HCT116 (cell line): ENCODE measurements around the gene ST7.

Experiments
- ATF3 ChIP-seq: IDR thresholded peaks from 2 replicates; pipeline ENCODE4 v1.6.1; 2012
- CTCF ChIP-seq, 3 experiments: fragments of 200-600 bp in 1 of 3; sonication (generic) in 1 of 3; IDR thresholded peaks in 2 of 3; conservative IDR thresholded peaks in 1 of 3; 2 replicates each; pipeline ENCODE4 v1.5.1; 2012 to 2017; ENCODE audit warnings: low read depth in 2 of 3, low read length in 2 of 3, antibody characterized with exemption in 1 of 3, borderline replicate concordance in 1 of 3, control low read depth in 1 of 3, mild to moderate bottlenecking in 1 of 3, mixed read lengths in 1 of 3, mixed run types in 1 of 3, moderate library complexity in 1 of 3; ENCODE audit not compliant: insufficient read depth in 1 of 3
- EZH2 ChIP-seq: fragments of 200-600 bp; sonication (generic); IDR thresholded peaks from 2 replicates; pipeline ENCODE4 v1.6.1; 2017; ENCODE audit warnings: antibody characterized with exemption, mixed run types
- JUND ChIP-seq: IDR thresholded peaks from 2 replicates; pipeline ENCODE4 v1.6.1; 2012
- MAX ChIP-seq: IDR thresholded peaks from 2 replicates; pipeline ENCODE4 v1.6.1; 2012
- POLR2A ChIP-seq: IDR thresholded peaks from 2 replicates; pipeline ENCODE4 v1.7.0; 2011; ENCODE audit warnings: borderline replicate concordance; ENCODE audit not compliant: insufficient read depth, insufficient read length; ENCODE audit errors: extremely low read depth
- POLR2AphosphoS5 ChIP-seq: IDR thresholded peaks from 2 replicates; pipeline ENCODE4 v1.6.1; 2011; ENCODE audit warnings: mild to moderate bottlenecking, low read depth, low read length, moderate library complexity
- ZFX ChIP-seq: fragments of 450-650 bp; IDR thresholded peaks from 2 replicates; pipeline ENCODE4 v1.6.1; 2017
- ZNF274 ChIP-seq: fragments of 200-500 bp; sonication (Bioruptor generic); IDR thresholded peaks from 2 replicates; pipeline ENCODE4 v1.6.1; 2014; ENCODE audit warnings: mild to moderate bottlenecking, low read depth, low read length, inconsistent platforms

- TF ChIP-seq POLR2AphosphoS5 (no peak), CTCF (IDR thresholded peaks at IDR 0.05 in 2 of 3, conservative IDR thresholded peaks at IDR 0.05 in 1 of 3; ENCODE audit: borderline replicate concordance in 1 of 3, insufficient read depth in 1 of 3, low read depth in 2 of 3, low read length in 2 of 3) (no peak), POLR2A (no peak), ZFX (no peak), EZH2 (no peak), MAX (no peak), JUND (no peak), ZNF274 (no peak), ATF3 (no peak)
These were observed 263.3 kb downstream of the ST7 start for GRCh38 chr7:117216436-117217069.
